Activated CD4-positive, CD25-positive, alpha-beta regulatory T cell treated with anti-CD3 and anti-CD28 coated beads, Interleukin-2, amount 50 U/mL, for 16 hours (primary cell): ENCODE results near the gene GPR137.
"Not testable (repeated sequence)": the region's sequence is repeated elsewhere in the genome, so short reads cannot be mapped to it uniquely, and the experiment has no call there.

Experiments used
- DNase-seq: peaks from one replicate; pipeline ENCODE4 v3.0.0-alpha.2; 2020; ENCODE audit warnings: low read depth, low spot score

The GPR137 gene

GRCh38 chr11:64318766-64319761, 33.4 kb downstream of the GPR137 start:
- DNase-seq: no peak

DNA sequence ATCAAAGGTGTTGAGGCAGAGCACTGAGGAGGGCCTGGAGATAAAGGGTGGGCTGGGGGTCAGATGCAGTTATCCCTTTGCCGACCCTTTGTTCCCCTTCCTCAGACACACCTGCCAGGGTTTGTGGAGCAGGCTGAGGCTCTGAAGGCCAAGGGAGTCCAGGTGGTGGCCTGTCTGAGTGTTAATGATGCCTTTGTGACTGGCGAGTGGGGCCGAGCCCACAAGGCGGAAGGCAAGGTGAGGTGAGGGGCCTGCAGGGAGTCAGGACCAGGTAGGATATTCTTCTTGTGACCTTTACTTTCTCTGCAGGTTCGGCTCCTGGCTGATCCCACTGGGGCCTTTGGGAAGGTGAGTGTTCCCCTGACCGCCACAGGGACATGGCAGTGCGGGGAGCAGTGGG, 34.9 kb downstream of the GPR137 start:
- no peak for DNase-seq

- no peak for DNase-seq
These were observed 35.4 kb downstream of the GPR137 start for GRCh38 chr11:64321026-64321425.

DNA sequence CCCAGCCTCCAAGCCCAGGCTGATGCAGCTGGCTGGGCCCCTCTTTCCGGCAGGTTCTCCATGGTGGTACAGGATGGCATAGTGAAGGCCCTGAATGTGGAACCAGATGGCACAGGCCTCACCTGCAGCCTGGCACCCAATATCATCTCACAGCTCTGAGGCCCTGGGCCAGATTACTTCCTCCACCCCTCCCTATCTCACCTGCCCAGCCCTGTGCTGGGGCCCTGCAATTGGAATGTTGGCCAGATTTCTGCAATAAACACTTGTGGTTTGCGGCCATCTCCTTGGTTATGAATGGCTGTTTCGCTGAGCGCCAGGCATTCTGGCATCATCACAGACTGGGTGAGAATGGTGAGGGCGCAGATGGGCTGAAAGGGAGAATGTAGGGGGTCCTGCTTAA, 35.9 kb downstream of the GPR137 start:
- DNase-seq: no peak

GRCh38 chr11:64322925-64323260, 37.2 kb downstream of the GPR137 start:
- DNase-seq: no peak

DNA sequence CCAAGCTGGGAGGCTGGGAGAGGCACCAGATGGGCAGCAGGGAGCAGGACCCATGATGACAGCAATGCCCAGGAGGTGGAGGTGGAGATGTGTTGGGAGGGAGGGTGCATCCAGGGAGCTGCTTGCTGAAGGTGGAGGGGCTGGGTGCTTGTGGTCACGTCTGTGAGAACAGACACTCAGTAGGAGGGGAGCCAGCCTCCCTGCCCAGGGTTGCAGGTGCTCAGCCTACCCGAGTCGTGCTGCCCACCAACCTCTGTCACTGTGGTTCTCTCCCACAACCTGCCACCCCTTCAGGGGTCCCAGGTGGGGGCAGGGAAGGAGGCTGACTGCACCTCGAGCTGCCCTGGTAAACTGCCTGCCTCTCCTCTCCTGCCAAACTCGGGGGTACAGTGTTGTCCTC, 37.7 kb downstream of the GPR137 start:
- DNase-seq: no peak

DNA sequence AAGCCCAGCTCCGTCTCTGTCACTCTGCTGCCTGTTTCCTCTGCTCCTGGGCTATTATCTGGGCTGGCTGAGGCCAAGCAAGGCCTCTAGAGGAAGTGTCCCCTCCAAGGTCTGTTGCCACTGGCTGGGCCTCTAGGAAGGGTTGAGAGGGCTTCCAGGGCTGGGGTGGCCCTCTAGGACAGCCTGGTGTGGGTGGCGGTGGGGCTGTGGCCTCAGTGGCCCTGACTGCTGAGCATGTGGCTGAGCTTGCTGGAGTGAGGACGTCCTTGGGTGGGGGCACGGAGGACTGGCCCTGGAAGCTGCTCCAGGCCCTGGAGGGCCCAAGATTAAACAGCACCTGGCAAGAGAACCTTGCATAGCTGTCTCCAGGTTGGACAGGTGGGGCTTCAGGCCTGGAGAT, 38.3 kb downstream of the GPR137 start:
- DNase-seq: not testable (repeated sequence)

- DNase-seq: no peak
These were observed 39.2 kb downstream of the GPR137 start for GRCh38 chr11:64324692-64325469.

DNA sequence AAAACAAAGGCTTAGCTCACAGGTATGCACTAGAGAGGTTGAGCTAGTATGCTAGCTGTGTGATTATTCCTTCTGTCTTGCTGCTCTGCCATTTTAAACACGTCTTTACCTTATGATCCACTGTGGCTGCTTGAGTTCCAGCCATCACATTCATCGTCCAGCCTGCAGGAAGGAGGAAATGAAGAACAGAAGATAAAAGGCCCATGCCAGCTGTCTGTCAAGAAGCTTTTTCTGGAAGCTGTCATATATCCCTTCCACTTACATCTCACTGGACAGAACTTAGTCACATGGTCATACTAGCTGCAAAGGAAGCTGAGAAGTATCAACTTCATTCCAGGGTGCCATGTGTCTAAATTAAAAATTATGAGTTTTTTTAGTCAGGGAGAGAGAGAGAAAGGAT, 41.7 kb downstream of the GPR137 start:
- no peak for DNase-seq

GRCh38 chr11:64327993-64328392, 42.3 kb downstream of the GPR137 start:
- no peak for DNase-seq

DNA sequence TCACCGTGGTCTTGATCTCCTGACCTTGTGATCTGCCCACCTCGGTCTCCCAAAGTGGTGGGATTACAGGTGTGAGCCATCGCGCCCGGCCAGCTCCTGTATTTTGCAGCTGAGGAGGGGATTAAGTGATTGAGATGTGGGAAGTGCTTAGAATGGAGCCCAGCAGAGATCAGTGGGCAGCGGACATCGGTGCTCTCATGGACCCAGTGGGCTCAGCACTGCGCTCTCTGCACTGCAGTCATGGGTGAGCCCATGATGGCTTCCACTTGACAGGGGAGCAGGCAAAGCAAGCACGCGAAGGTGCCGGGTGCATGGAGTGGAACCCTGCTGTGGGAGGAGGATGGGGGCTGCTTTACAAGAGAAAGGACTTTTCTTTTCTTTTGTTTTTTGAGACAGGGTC, 45.2 kb downstream of the GPR137 start:
- no peak for DNase-seq

GRCh38 chr11:64331569-64332371, 46.1 kb downstream of the GPR137 start:
- DNase-seq: peak; percentile 36

DNA sequence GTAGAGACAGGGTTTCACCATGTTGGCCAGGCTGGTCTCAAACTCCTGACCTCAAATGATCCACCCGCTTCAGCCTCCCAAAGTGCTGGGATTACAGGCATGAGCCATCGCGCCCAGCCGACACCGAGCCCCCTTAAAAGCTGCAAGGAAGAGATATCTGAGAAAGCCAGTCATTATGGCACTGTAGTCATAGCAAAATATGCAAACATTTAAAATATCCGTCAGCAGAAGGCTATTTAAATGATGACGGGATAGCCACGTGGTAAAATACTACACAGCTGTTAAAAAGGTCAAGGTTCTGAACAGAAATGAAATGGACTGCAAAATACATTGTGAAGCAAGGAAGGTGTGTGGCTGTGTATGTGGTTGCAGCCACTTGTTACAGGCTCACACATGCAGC, 47.9 kb downstream of the GPR137 start:
- no peak for DNase-seq

GRCh38 chr11:64334764-64335735, 49.4 kb downstream of the GPR137 start:
- DNase-seq: no peak

- DNase-seq: no peak
These were observed 52.0 kb downstream of the GPR137 start for GRCh38 chr11:64337538-64338249.

GRCh38 chr11:64338716-64339115, 53.1 kb downstream of the GPR137 start:
- DNase-seq: no peak
